MG63 (cell line): Measurements from ENCODE around the gene RHBDL3. TPM values are rescaled to one million over a fixed set of nuclear protein-coding genes. Genes with fewer than 3 reads are reported as not detected.
"Not testable (repeated sequence)": the region's sequence is repeated elsewhere in the genome, so short reads cannot be mapped to it uniquely, and the experiment has no call there.

Experiments used
- DNase-seq: peaks from one replicate; pipeline ENCODE4 v3.0.0-alpha.2; 2020
- H3K27me3 ChIP-seq: fragments of 250-450 bp; sonication (Bioruptor Pico); 2 replicates; pipeline ENCODE4 v1.5.1; 2020; ENCODE audit warnings: mild to moderate bottlenecking, moderate library complexity
- H3K36me3 ChIP-seq: fragments of 250-450 bp; sonication (Bioruptor Pico); 2 replicates; pipeline ENCODE4 v1.5.1; 2020; ENCODE audit warnings: mild to moderate bottlenecking, moderate library complexity
- H3K4me3 ChIP-seq: fragments of 250-450 bp; sonication (Bioruptor Pico); 2 replicates; pipeline ENCODE4 v1.5.1; 2020; ENCODE audit warnings: mild to moderate bottlenecking, moderate library complexity
- H3K9me3 ChIP-seq: fragments of 250-450 bp; sonication (Bioruptor Pico); 2 replicates; pipeline ENCODE4 v1.5.1; 2020; ENCODE audit warnings: mild to moderate bottlenecking, moderate library complexity
- total RNA-seq: library from RNA; depleted of rRNA; stranded (reverse); fragments of >200 nt; shearing (Covaris generic); gene quantifications from 2 replicates; pipeline ENCODE4 v1.2.3, GENCODE V29; 2014; ENCODE audit warnings: low replicate concordance

Gene RHBDL3
- total RNA-seq, 1 experiment from 2014 or later: 0.89 TPM

DNA sequence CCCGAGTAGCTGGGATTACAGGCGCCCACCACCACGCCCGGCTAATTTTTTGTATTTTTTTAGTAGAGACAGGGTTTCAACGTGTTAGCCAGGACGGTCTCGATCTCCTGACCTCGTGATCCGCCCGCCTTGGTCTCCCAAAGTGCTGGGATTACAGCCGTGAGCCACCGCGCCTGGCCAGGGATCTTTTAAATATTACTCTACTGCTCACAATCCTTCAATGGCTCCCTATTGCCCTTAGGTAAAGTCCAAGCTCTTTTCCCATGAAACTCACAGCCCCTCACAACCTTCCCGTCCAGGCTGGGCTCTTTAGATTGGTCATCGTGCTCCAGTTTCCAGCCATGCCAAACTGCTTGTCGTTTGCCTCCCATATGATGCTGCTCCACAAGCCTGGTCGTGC lies 2.1 kb upstream of the RHBDL3 start:
- not testable (repeated sequence) for H3K36me3 ChIP-seq, H3K4me3 ChIP-seq, DNase-seq, H3K9me3 ChIP-seq
- peaks cover 24% of the 10 kb centered on the region for H3K27me3 ChIP-seq

DNA sequence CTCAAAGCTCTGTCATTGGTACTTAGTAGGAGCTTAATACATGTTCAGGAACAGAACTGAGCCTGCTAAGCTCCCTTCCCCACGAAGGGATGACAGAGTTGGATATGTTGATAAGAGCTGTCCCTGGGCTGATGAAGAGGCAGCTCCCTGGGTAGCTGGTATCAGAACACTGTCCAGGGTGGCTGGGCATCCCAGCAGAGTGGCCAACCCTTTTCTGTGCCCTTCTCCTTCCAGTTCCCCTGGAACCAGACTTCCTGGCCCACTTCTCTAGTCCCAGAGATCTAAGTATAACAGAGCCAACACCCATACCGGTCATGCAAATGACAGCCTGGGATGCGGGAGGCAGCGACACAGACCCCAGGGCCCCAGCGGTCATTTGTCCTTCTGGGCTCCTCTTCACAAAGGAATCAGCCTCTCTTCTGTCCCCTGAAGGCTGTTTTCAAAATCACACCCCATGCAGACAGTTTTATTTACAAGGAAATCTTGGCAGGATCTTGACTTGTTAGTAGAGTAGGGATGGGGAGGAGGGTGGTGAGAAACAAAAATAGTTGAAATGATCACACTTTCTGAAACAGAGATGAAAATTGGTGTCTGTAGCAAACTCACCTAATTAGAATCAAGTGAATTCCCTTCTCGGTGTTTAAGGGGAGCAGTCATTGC lies 1.4 kb upstream of the RHBDL3 start:
- Histone ChIP-seq H3K4me3 (no peak overlapping the region), H3K36me3 (no peaks in the 10 kb centered on the region), H3K27me3 (peaks cover 31% of the 10 kb centered on the region), H3K9me3 (no peaks in the 10 kb centered on the region)
- DNase-seq: no peak

DNA sequence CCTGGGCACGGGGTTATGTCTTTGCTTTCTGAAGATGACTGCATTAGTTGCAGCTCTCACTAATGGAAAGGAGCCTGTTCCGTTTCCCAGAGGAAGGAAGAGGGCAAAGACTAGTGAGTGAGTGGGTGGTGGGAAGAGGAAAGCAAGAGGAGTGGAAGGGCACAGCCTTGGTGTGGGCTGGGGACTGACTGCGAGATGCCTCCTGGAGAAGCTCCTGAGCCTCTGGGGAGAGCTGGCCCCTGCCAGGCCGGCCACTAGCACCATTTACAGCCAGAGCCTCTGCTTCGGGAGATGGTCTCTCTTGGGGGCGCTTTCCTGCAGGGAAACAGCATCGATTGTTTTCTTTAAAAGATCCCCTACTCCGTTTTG lies 825 bp upstream of the RHBDL3 start:
- no peaks in the 10 kb centered on the region for H3K36me3 ChIP-seq
- no peak for DNase-seq
- no peak overlapping the region for H3K4me3 ChIP-seq
- H3K27me3 ChIP-seq: peaks cover 32% of the 10 kb centered on the region
- H3K9me3 ChIP-seq: no peaks in the 10 kb centered on the region

GRCh38 chr17:32266051-32266388 lies 388 bp downstream of the RHBDL3 start:
- H3K9me3 ChIP-seq: no peaks in the 10 kb centered on the region
- H3K4me3 ChIP-seq: peak overlapping the region; percentile 50
- H3K36me3 ChIP-seq: no peaks in the 10 kb centered on the region
- peaks cover 32% of the 10 kb centered on the region for H3K27me3 ChIP-seq
- DNase-seq: no peak

GRCh38 chr17:32266389-32267301 lies 1.0 kb downstream of the RHBDL3 start:
- H3K9me3 ChIP-seq: no peaks in the 10 kb centered on the region
- DNase-seq: no peak
- no peaks in the 10 kb centered on the region for H3K36me3 ChIP-seq
- peak overlapping the region; percentile 50 for H3K4me3 ChIP-seq
- H3K27me3 ChIP-seq: peaks cover 32% of the 10 kb centered on the region

- DNase-seq: no peak
- peaks cover 32% of the 10 kb centered on the region for H3K27me3 ChIP-seq
- H3K36me3 ChIP-seq: no peaks in the 10 kb centered on the region
- H3K9me3 ChIP-seq: no peaks in the 10 kb centered on the region
- H3K4me3 ChIP-seq: no peak overlapping the region
Observed at GRCh38 chr17:32267690-32268205, 2.1 kb downstream of the RHBDL3 start.

- Histone ChIP-seq H3K27me3 (peaks cover 32% of the 10 kb centered on the region), H3K4me3 (no peak overlapping the region), H3K9me3 (no peaks in the 10 kb centered on the region), H3K36me3 (no peaks in the 10 kb centered on the region)
- DNase-seq: no peak
Observed at GRCh38 chr17:32268734-32269288, 3.2 kb downstream of the RHBDL3 start.

DNA sequence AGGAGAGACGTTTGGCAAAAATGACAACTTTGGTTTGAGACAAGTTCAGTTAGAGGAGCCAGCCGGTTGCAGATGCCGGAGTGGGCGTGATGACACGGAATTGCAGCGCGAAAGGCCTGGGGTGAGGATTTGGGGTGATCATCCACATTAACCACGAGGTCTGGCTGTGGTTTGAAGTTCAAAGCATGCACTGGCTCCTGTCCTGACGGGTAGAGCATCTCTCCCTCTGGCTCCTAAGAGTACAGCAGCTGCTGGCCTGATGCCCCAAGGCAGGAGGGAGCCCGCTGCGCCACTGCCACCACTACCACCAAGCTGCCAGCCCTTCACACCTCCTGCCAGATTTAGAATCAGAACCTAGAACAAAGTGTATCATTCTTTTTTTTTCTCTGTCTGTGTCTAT lies 3.7 kb downstream of the RHBDL3 start:
- DNase-seq: peak; percentile 39
- no peak overlapping the region for H3K4me3 ChIP-seq
- H3K9me3 ChIP-seq: no peaks in the 10 kb centered on the region
- H3K27me3 ChIP-seq: peaks cover 32% of the 10 kb centered on the region
- H3K36me3 ChIP-seq: no peaks in the 10 kb centered on the region

DNA sequence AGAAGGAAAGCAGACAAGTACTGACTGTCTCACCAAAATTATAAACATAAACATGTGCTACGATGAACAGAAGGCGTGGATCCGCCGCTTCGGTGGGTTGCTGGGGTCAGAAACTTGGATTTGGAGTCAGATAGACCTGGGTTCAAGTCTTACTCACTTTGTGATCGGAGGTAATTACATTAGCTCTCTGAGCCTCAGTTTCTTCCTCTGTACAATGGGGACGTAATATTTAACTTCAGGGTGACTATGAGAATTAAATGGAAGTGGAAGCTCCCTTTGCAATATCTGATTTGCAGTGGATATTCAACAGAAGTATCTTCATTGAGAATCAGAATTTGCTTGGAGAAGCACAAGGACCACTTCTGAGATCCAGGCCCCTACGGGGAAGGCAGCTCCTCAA lies 6.2 kb downstream of the RHBDL3 start:
- no peaks in the 10 kb centered on the region for H3K36me3 ChIP-seq
- peaks cover 20% of the 10 kb centered on the region for H3K27me3 ChIP-seq
- no peak overlapping the region for H3K4me3 ChIP-seq
- no peaks in the 10 kb centered on the region for H3K9me3 ChIP-seq
- no peak for DNase-seq

DNA sequence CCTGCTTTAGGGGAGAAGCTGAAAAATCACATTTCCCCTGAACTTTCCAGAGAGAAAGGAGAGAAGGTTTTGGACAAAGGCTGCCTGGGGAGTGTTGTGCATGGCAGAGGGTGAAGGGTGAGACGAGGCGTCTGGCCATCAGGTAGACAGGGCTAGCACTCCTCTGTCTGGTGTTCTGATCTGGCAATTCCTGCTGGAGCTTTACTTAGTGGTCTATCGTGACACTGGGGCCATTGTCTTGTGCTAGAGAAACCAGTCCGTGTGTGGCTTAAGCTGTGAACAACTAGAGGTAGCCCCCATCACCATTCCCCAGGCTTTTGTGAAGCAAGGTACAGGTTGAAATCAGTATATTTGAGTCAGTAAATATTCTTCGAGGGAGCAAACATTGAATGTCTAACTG lies 8.5 kb downstream of the RHBDL3 start:
- DNase-seq: no peak
- Histone ChIP-seq H3K36me3 (no peaks in the 10 kb centered on the region), H3K27me3 (peaks cover 2% of the 10 kb centered on the region)

GRCh38 chr17:32274643-32275042 lies 9.0 kb downstream of the RHBDL3 start:
- no peaks in the 10 kb centered on the region for H3K9me3 ChIP-seq
- H3K4me3 ChIP-seq: no peak overlapping the region
- H3K27me3 ChIP-seq: no peaks in the 10 kb centered on the region
- DNase-seq: no peak
- no peaks in the 10 kb centered on the region for H3K36me3 ChIP-seq

More for the DNA sequence above, 8.5 kb downstream of the RHBDL3 start:
- no peaks in the 10 kb centered on the region for H3K9me3 ChIP-seq
- no peak overlapping the region for H3K4me3 ChIP-seq

GRCh38 chr17:32275060-32276042 lies 9.7 kb downstream of the RHBDL3 start:
- no peak overlapping the region for H3K4me3 ChIP-seq
- DNase-seq: peak; percentile 99
- H3K36me3 ChIP-seq: no peaks in the 10 kb centered on the region
- no peaks in the 10 kb centered on the region for H3K9me3 ChIP-seq
- no peaks in the 10 kb centered on the region for H3K27me3 ChIP-seq

DNA sequence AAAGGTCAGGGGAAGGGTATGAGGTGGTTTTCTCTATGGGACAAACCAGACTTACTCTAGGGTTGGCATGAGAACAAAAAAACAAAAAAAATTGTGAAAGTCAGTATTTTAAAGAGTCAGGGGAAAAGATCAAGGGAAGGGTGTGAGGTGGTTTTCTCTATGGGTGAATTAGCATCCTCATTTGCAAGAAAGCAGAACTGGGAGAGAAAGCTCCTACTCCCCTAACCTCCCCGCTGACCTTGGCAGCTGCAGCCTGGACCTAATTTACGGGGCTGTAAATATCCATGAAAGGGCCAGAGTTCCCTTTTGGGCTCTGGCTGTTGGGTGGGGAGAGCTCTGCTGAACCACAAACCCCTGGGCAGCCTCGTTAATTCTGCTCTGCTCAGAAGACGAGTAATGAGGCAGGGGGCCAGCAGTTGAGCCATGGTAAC lies 10.6 kb downstream of the RHBDL3 start:
- Histone ChIP-seq H3K9me3 (no peaks in the 10 kb centered on the region), H3K4me3 (no peak overlapping the region), H3K36me3 (no peaks in the 10 kb centered on the region), H3K27me3 (no peaks in the 10 kb centered on the region)
- peak; percentile 62 for DNase-seq

DNA sequence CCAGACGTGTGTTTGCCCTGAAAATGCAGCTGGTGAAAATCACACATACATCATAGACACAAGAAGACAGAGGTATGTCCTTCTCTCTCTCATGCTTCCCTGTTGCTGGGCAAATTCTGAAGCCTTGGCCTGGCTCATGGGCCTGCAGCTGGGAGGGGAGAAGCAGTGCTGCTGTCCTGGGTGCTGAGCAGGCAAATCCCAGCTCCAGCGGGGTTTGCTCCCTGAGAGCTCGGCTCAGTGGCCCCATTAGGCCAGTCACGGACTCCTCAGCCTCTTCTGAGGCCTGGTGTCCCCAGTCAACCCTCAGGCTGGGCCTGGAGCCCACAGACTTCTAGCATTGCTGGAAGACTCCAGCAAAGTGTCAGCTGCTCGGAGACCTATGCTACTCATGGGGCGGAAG lies 11.7 kb downstream of the RHBDL3 start:
- no peaks in the 10 kb centered on the region for H3K27me3 ChIP-seq
- no peak for DNase-seq
- no peak overlapping the region for H3K4me3 ChIP-seq
- H3K9me3 ChIP-seq: no peaks in the 10 kb centered on the region
- no peaks in the 10 kb centered on the region for H3K36me3 ChIP-seq

DNA sequence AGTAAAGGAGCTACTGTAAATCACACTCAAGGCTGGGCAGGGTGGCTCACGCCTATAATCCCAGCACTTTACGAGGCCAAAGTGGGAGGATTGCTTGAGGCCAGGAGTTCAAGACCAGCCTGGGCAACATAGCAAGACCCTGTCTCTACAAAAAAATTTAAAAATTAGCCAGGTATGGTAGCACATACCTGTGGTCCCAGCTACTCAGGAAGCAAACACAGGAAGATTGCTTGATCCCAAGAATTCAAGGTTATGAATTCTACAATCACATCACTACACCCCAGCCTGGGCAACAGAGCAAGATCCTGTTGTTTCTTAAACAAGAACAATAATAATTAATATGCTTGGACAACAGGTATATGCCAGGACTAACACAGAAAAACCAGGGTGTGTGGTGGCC lies 13.2 kb downstream of the RHBDL3 start:
- H3K27me3 ChIP-seq: no peaks in the 10 kb centered on the region

GRCh38 chr17:32279891-32280716 lies 14.5 kb downstream of the RHBDL3 start:
- no peak for DNase-seq
- Histone ChIP-seq H3K36me3 (no peaks in the 10 kb centered on the region), H3K27me3 (no peaks in the 10 kb centered on the region), H3K9me3 (no peaks in the 10 kb centered on the region), H3K4me3 (no peak overlapping the region)

More for the DNA sequence above, 13.2 kb downstream of the RHBDL3 start:
- Histone ChIP-seq H3K9me3 (no peaks in the 10 kb centered on the region), H3K36me3 (no peaks in the 10 kb centered on the region), H3K4me3 (no peak overlapping the region)
- DNase-seq: no peak
